MCF 10A (cell line): Measurements from ENCODE around the gene EFNB1. TPM values are rescaled to one million over a fixed set of nuclear protein-coding genes. Genes with fewer than 3 reads are reported as not detected.

Experiments
- BruUV-seq: library from RNA; stranded (reverse); fragments of 400-500 nt; replicated peaks from 2 replicates; lab custom pipeline; 2021; lab: Mats Ljungman, UMichigan
- CTCF ChIA-PET: fragments of 300-600 bp; sonication (Branson Sonifier 250); formaldehyde crosslinking; extraction: SDS; loops from one replicate; lab custom pipeline; 2021; ENCODE audit warnings: antibody characterized with exemption, inconsistent platforms; lab: Yijun Ruan, JAX
- POLR2A ChIA-PET: fragments of 300-600, 350-650 bp; sonication (Branson Sonifier 250); formaldehyde crosslinking; extraction: SDS; loops from one replicate; lab custom pipeline; 2020; ENCODE audit warnings: antibody characterized with exemption, inconsistent platforms; lab: Yijun Ruan, JAX
- DNase-seq: peaks from one replicate; pipeline ENCODE4 v3.0.0-alpha.2; 2018; ENCODE audit not compliant: unreplicated experiment
- H3K27ac Mint-ChIP-seq: one replicate; pipeline ENCODE4 v1.8.0; 2022; ENCODE audit warnings: mild to moderate bottlenecking, low read depth, mixed read lengths; ENCODE audit not compliant: unreplicated experiment
- H3K27me3 Mint-ChIP-seq: one replicate; pipeline ENCODE4 v1.8.0; 2022; ENCODE audit warnings: mixed read lengths; ENCODE audit not compliant: insufficient read depth, unreplicated experiment
- H3K36me3 Mint-ChIP-seq: one replicate; pipeline ENCODE4 v1.8.0; 2022; ENCODE audit warnings: mild to moderate bottlenecking, moderate library complexity, mixed read lengths; ENCODE audit not compliant: insufficient read depth, unreplicated experiment
- H3K4me1 Mint-ChIP-seq: one replicate; pipeline ENCODE4 v1.8.0; 2022; ENCODE audit warnings: mixed read lengths; ENCODE audit not compliant: insufficient read depth, unreplicated experiment
- H3K4me3 Mint-ChIP-seq: one replicate; pipeline ENCODE4 v1.8.0; 2022; ENCODE audit warnings: mild to moderate bottlenecking, moderate library complexity, mixed read lengths; ENCODE audit not compliant: unreplicated experiment
- H3K9me3 Mint-ChIP-seq: one replicate; pipeline ENCODE4 v1.8.0; 2022; ENCODE audit warnings: mixed read lengths; ENCODE audit not compliant: unreplicated experiment
- CTCF ChIP-seq: fragments of 200-600 bp; IDR thresholded peaks from one replicate; pipeline ENCODE4 v1.8.0; 2022; ENCODE audit warnings: antibody characterized with exemption, mild to moderate bottlenecking; ENCODE audit not compliant: unreplicated experiment
- intact Hi-C: fragments of 100-400 bp; cut with micrococcal nuclease; formaldehyde crosslinking; loops from 2 replicates; pipeline ENCODE4 v1.14.1; 2022
- total RNA-seq: library from RNA; stranded (reverse); gene quantifications from 2 replicates; pipeline ENCODE4 v1.2.3, GENCODE V29; 2022

The EFNB1 gene
- total RNA-seq, 1 experiment from 2014 or later: 42.9 TPM

GRCh38 chrX:68846536-68846935, 17.7 kb downstream of the EFNB1 start:
- ChIA-PET CTCF (interaction anchor here (1.2 kb wide), 1 partner anchor 185 kb away, joined by 3 read pairs; no protein-coding TSS in a partner anchor), POLR2A (no interaction called here)
- intact Hi-C loops: no loop called here
- H3K27ac Mint-ChIP-seq: no peak overlapping the region
- peaks cover 48% of the 10 kb centered on the region for H3K27me3 Mint-ChIP-seq
- H3K4me1 Mint-ChIP-seq: peaks cover 6% of the 10 kb centered on the region
- no peaks in the 10 kb centered on the region for H3K9me3 Mint-ChIP-seq
- H3K4me3 Mint-ChIP-seq: no peak overlapping the region
- DNase-seq: no peak
- no peak for TF ChIP-seq CTCF
- peaks cover 14% of the 10 kb centered on the region for H3K36me3 Mint-ChIP-seq
- no TSS peak for BruUV-seq

GRCh38 chrX:68847172-68847571, 18.4 kb downstream of the EFNB1 start:
- no peaks in the 10 kb centered on the region for H3K9me3 Mint-ChIP-seq
- POLR2A ChIA-PET: no interaction called here
- CTCF ChIA-PET: no interaction called here
- TF ChIP-seq CTCF: no peak
- intact Hi-C loops: no loop called here
- H3K27ac Mint-ChIP-seq: no peak overlapping the region
- peaks cover 6% of the 10 kb centered on the region for H3K4me1 Mint-ChIP-seq
- BruUV-seq: no TSS peak
- no peak for DNase-seq
- peaks cover 54% of the 10 kb centered on the region for H3K27me3 Mint-ChIP-seq
- H3K36me3 Mint-ChIP-seq: peaks cover 10% of the 10 kb centered on the region
- H3K4me3 Mint-ChIP-seq: no peak overlapping the region

- ChIA-PET POLR2A (no interaction called here), CTCF (no interaction called here)
- Mint-ChIP-seq H3K36me3 (peaks cover 7% of the 10 kb centered on the region), H3K4me1 (no peaks in the 10 kb centered on the region), H3K4me3 (no peak overlapping the region), H3K27ac (no peak overlapping the region), H3K27me3 (peaks cover 54% of the 10 kb centered on the region), H3K9me3 (no peaks in the 10 kb centered on the region)
- BruUV-seq: no TSS peak
- no peak for TF ChIP-seq CTCF
- intact Hi-C loops: no loop called here
- no peak for DNase-seq
Measured at GRCh38 chrX:68848189-68848940, 19.5 kb downstream of the EFNB1 start.

GRCh38 chrX:68851082-68851481, 22.3 kb downstream of the EFNB1 start:
- Mint-ChIP-seq H3K4me3 (no peak overlapping the region), H3K9me3 (no peaks in the 10 kb centered on the region), H3K27me3 (peaks cover 71% of the 10 kb centered on the region), H3K4me1 (no peaks in the 10 kb centered on the region), H3K27ac (no peak overlapping the region), H3K36me3 (no peaks in the 10 kb centered on the region)
- POLR2A ChIA-PET: no interaction called here
- no TSS peak for BruUV-seq
- CTCF ChIA-PET: interaction anchor here (0.8 to 1.2 kb wide), 2 partner anchors 22 to 94 kb away, joined by 3 read pairs; partner anchors contain the start of gene EFNB1
- intact Hi-C loops: no loop called here
- no peak for TF ChIP-seq CTCF
- no peak for DNase-seq
